HG03565 (cell line): ENCODE data around the gene HLA-DPA1.

ENCODE experiments used
- ATAC-seq: cut with Tn5 transposase; IDR thresholded peaks from one replicate; pipeline ENCODE4 v1.9.1; 2021; ENCODE audit warnings: mild to moderate bottlenecking, moderate library complexity; ENCODE audit not compliant: unreplicated experiment

The HLA-DPA1 gene

DNA sequence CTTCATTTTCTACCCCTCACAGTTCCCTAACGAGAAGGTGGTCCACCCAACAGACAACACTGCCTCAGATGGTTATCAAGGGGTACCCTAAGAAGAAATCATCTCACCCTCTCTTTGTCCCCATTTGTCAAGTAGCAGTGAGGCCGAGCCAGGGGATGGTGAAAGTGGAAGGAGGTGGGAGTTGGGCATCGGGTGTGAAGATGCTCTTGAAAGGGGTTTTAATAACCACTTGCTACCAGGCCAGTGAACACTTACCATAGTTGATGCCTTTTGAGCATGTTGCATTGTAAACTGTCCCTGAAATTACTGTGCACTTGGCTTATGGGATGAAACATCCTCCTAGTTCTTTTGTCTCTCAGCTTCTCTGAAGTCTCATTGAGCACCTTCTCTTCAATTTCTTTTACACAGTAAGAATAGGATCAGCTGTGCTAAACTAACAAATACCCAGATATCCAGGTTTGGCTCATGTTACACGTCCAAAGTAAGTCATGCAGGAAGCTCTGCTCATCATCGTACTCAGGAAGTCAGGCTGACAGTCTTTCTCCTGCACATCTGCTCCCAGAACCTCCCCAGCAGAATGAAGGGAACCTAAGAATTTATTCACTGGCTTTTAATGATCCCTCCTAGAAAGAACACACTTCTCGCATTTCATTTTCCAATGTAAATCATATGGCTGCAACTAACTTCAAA lies 15.6 kb upstream of the HLA-DPA1 start:
- ATAC-seq = no peak

DNA sequence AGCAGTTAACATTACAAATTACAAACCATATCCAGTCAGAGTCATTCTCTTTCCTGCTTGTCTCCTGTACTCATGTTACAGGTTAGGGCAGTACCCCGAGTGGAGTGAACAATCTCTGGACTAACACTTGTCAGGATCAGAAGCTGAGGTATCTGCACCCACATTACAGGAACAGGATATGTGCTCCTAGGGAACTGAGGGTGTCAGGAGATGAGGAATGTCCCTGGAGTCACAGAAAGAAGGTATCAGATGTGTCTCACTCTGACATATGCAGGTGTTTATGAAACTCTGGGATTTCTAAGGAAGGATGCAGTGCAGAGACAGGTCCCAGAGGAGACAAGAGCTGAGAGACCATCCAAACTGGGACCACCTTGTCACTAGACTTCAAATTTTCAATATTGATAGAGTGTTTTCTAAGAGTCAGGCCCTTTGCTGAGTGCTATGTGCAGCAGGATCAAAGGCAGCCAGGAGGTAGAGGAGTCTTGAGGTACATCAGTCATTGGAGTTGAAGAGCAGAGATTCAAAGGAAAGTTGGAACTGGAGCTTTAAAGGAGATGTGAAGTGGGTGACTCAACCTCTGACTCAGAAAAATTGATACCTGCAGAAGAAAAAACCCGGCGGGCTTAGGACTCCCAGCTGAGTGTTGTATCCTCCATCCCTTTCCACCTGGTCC lies 14.9 kb upstream of the HLA-DPA1 start:
- no peak for ATAC-seq

DNA sequence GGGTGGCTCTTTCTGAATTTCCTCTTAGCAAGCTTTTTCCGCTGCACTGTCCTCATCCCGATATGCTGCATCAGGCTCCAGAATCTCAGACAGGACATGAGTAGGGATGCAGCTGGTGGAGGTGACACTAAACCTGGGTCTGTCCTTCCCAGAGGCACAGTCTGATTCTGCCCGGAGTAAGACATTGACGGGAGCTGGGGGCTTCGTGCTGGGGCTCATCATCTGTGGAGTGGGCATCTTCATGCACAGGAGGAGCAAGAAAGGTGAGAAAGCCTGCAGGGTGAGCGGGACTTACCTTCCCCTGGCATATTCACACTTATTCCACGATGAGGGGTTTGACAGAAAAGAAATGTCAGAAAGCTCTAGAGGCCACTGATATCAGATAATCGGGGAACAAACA lies 12.2 kb upstream of the HLA-DPA1 start:
- no peak for ATAC-seq

DNA sequence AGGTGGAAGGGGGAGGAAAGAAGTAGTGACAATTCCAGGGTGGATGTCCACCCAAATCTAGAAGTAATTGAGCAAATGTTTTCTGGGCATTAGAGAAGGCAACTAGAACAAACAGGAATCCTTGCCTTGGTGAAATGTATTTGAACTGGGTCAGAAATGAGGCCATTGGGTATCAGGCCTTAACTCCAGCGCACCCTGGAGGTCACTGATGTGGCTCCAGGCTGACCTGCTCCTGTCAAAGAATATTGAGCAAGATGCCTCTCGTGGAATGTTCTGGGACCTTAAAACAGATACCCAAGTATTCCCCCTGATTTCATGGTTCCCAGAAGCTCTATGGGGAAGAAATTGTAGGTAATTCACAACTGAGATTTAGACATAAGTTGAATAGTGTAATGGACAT lies 9.3 kb upstream of the HLA-DPA1 start:
- ATAC-seq = no peak

DNA sequence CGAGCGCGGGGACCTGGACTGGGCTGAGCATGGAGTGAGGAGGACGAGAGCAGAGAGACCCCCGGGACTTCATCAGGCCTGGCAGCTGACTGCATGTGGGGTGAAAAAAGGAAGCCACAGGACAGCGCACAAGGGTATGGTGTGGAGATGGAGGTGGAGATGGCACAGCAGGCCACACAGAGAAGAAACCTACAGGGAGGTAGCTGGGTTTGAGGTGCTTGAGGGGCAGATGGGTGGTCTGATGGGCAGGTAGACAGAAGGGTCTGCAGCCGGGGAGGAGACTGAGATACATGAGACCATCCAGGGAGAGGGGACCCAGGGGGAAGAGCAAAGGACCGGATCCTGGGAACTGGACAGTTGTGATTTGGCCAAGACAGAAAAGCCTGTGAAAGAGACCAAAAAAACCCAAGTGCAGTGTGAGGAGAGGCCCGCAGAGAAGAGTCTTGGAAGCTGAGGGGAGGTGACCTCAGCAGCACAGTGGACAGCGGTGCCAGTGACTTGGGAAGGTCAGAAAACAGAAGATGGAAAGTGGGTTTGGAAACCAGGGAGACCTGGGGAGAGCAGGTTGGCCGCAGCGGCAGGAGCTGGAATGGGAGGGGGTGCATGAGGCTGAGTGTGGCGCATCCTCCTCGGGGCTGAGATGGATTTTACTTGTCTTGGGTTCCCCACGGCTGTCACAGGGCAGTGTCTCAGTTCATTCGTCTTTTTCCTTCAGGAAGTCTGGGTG lies 7.8 kb upstream of the HLA-DPA1 start:
- ATAC-seq = no peak

DNA sequence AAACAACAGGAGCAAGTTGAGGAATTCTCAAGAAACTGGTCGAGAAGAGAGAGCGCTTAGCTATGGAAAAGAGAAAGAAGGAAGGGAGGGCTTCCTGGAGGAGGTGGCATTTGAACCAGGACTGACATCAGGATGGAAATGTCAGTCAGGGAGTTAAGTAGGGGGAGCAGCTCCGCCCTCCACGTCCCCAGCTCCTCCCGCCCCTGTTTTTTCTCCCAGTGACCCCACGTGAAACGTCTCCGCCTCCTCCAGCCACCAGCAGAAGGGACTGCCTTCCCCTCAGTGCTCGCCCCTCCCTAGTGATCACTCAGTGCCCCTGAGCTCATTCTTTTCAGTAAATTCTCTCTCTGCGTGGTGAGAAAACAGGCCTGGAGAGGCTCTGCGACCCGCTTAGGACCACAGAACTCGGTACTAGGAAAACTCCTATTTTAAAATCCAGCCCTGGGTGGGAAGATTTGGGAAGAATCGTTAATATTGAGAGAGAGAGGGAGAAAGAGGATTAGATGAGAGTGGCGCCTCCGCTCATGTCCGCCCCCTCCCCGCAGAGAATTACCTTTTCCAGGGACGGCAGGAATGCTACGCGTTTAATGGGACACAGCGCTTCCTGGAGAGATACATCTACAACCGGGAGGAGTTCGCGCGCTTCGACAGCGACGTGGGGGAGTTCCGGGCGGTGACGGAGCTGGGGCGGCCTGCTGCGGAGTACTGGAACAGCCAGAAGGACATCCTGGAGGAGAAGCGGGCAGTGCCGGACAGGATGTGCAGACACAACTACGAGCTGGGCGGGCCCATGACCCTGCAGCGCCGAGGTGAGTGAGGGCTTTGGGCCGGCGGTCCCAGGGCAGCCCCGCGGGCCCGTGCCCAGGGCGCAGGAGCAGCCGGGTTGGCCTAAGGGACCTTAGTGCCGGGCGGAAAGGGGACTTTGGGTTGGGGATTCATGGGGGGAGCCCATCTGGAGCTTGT lies 7.0 kb upstream of the HLA-DPA1 start:
- no peak for ATAC-seq

DNA sequence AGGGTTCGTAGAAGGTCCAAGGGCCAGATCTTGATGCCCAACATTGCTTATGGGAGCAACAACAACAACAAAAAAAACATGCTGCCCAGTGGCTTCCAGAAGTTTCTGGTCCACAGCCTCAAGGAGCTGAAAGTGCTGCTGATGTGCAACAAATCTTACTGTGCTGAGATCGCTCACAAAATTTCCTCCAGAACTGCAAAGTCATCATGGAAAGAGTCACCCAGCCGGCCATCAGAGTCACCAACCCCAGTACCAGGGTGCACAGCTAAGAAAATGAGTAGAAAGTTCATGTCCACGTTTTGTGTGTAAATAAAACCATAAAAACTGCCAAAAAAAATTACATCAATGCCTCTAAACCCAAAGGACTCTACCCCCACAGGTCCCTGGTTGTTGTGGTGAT lies 6.1 kb upstream of the HLA-DPA1 start:
- ATAC-seq = no peak

DNA sequence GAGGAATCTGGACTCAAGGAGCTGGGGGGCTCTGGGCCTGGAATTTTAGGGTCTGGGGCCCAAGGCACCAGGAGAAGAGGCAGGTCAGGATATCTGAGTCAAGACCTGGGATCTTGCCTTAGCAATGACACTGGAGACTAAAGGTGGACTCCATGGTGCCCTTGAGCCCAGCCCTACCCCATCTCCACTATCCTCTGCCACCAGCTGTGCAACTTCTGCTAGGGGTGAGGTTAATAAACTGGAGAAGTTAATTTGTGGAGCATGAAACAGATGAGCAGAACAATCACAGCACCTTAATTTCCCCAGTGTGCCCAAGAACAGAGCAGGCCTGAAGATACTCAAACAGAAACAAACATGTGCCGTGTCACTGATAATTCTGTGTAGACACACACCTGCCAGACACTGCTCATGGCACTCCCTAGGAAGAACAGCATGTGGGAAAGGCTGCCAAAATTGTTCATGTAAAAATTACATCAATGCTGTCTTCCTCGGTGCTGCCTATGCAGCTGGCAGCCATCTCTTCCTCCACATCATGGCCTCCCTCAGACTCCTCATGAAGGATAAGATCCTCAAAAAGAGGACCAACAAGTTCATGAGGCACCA lies 5.6 kb upstream of the HLA-DPA1 start:
- ATAC-seq = no peak

DNA sequence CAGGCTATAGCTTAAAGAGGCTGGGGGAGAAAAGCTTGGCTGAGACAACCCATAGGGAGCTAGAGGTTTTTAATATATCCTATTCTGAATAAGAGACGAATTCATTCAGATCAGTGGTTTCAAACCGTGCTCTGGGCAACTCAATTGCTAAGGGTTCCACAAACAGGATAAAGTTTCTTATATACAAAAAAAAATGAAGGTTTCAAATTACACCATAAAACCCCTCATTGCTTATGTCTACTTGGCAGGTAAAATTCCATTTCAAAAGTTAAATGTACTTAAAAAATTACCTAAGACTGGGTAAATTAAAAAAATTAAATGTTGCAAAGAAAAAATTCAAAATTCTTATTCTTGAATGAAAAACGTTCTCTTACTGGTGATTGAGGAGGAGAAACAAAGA lies 5.0 kb upstream of the HLA-DPA1 start:
- no peak for ATAC-seq

DNA sequence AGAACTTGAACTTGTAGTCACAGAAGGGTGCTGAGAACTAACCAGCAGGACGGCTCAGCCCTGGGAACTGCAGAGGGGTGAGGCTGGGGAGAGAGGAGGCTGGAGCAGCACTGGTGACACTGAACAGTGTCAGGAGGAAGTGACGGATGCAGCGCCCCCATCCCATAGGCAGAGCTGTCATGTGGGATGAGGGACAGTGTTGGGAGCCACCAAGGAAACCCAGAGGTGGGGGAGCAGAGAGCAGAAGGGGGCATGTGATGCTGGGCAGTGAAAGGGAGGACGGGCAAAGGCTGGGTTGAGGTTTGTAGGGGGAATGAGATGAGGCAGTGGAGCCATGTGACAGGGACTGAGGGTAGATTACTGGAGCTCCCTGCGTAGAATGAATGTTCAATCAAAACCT lies 4.5 kb upstream of the HLA-DPA1 start:
- ATAC-seq = no peak

DNA sequence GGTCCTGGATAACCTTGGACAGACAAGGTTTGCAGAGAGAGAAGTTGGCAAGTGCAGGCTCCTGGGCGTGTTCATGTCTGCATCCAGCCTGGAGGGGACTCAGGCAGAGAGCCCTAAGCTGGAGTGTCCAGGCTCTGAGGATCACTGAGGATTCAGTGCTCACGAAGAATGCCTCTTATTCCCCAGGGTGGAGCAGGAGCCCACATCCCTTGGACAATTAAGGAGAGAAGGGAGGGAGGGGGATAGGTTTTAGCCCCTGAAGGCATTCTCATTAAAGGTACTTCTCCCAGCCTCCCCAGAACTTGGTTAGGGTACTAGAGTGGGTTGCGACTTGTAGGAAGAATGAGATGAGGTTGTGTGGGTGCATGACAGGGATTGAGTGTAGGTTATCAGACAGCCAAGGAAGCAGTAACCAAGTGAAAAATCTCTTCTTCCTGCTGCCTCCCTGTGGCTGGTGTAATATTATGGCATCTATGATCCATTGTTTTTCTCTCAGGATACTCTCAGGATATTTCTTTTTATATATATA lies 3.0 kb upstream of the HLA-DPA1 start:
- ATAC-seq = no peak

DNA sequence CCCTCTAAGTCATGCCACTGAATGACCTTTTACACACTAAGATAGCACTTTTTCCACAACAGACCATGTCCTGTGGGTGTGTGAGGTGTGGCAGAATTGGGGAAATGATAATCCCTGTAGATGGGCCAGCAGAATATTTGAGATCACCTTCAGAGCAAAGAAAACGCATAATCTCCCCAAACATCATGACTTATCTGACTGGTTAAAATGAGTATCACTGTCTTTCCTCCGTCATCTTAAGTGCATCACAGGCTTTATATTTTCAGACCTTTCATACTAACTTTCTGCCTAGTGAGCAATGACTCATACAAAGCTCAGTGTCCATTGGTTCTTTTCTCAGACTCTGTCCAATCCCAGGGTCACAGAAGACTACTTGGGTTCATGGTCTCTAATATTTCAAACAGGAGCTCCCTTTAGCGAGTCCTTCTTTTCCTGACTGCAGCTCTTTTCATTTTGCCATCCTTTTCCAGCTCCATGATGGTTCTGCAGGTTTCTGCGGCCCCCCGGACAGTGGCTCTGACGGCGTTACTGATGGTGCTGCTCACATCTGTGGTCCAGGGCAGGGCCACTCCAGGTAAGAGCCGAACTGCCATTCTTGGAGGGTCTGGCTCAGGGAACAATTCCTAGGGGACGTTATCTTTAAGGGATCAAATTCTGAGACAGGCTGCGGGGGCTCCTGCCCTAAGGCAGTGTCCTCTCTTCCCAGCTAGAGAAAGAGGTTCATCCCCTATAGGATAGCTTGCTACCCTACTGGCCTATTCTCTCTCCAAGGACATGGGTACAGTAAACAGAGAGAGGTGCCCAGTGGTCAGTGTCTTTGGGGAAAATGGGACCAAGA lies 2.3 kb upstream of the HLA-DPA1 start, which contains the start of gene HLA-DPB1:
HLA-DPB1 (plus strand) TSS at position 423 of the 838 bp plus-strand sequence; CDS start at position 475, 52 bp downstream.
- peak; percentile 68 for ATAC-seq

DNA sequence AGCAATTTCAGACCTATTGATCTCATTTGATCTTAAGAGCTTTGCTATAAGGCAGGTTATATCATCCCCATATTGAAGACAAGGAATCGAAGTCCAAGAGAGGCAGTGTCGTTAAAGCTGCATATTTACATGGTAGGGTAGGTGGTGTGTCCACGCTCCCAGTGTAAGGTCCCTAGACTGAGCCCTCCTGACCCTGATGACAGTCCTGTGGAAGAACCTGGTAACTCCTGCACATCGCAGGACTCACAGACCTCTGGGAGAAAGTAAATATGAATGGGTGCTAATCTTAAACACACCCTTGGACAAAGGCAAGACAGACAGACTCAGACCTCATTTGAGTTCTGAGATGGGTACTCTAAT lies 1.7 kb upstream of the HLA-DPA1 start:
- peak; percentile 5 for ATAC-seq

DNA sequence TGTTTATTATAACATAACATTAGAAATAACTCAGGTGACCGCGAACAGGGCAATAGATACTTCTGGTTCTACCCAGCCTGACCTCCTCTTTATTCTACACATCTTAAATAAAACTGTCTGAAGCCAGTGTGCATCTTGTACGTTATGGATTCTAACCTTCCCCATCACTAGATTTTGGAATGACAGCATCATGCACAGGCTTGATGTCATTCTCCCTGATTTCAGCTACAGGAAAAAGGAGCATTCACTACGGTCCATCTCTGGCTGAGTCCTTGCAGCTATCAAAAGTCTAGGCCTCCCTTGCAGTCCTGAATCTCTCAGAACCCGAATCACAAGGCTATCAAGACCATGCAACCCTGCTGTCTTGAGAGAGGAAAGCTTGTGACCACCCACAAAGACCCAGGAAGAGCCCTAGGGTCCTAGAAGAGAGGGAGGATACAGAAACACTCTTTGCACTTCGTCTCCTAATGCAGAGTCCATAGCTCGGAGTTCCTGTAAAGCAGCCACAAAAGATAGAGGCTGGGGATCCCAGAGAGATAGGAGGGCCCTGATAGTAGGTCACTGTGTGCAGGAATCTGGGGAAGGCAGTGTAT lies 845 bp downstream of the HLA-DPA1 start:
- ATAC-seq = no peak

DNA sequence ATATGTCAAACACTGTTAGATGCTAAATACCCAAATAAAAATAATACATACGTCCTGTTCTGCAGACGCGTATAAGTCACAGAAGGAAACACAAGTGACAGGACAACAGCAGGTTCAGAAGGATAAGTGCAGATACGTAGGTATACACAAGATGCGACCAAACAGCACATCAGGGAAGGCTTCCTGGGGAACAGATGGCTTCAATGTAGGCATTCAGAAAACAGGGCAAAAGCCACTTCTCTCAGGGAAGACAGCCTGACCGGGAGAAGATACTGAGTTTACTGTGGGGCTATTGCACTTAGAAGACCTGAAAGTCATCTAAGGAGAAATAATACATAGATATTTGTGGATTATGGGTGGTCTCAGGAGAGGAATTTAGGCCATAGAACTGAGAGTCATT lies 1.9 kb downstream of the HLA-DPA1 start:
- no peak for ATAC-seq

DNA sequence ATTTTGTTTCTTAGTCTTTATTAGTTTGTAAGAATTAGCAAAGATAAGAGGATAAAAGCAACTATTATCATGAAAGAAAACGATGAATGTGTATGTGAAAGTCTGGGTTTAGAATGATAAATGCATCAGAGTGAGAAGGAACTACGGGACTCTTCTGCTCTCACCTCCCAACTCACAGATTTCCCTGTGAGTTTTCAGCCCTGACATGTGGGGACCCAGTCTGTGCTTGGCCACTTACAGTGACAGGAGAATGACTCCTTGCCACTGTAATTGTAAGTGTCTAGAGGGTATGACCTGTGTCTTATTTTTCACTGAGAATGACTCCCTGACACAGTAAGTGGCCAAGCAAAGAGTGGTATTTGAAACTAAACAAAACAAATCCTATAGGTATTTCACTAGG lies 2.5 kb downstream of the HLA-DPA1 start:
- ATAC-seq = no peak

DNA sequence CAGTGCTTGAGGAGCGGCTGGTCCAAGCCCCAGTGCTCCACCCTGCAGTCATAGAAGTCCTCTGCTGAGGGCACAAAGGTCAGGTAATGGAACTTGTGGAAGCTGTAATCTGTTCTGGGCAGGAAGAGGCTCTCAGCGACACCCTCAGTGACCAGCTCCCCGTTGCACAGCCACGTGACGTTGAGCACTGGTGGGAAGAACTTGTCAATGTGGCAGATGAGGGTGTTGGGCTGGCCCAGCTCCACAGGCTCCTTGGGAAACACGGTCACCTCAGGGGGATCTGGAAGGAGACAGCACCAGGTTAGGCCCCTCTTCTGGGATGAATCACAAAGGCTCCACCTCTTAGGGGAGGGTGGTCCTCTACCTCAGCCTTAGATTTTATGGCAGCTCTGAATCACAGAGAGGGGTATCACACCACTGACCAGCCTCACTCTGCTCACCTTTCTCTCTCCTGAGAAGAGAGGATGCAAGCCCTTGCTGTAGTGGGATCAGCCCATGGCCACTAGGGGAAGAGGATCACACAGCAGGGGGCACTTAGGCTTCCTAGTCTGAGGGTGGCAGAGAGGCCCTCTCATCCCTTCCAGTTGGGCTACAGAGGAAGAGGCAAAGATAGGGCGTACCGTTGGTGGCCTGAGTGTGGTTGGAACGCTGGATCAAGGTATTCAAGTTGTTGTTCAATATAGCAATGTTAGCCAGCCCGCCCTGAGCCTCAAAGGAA lies 4.3 kb downstream of the HLA-DPA1 start:
- ATAC-seq = no peak

DNA sequence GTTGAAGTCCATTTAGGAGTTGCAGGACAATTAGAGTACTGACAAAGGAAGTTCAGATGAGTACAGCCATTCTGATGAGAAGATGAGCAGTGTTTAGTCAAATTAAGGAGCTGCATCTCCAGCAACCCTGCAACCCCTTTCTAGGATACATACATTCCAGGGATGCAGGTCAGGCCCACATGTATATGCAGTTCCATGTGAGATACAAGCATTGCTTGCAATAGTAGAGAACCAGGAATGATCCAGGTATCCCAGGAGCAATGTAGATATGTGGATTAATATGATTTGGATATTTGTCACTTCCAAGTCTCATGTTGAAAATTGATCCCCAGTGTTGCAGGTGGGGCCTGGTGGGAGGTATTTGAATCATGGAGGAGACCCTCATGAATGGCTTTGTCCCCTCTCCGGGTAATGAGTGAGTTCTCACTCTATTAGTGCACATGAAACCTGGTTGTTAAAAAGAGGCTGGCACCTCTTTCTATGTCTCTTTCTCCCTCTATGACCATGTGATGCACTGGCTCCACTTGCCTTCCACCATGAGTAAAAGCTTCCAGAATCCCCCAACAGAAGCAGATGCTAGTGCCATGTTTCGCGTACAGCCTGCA lies 6.4 kb downstream of the HLA-DPA1 start:
- no peak for ATAC-seq
